GM19324 (cell line): ENCODE measurements around the gene ACOX2.
A peak's percentile ranks its signal among the peaks of the same experiment; 100 is the strongest.

Source experiments
- ATAC-seq: cut with Tn5 transposase; IDR thresholded peaks from one replicate; pipeline ENCODE4 v1.9.1; 2021; ENCODE audit warnings: mild to moderate bottlenecking, moderate library complexity; ENCODE audit not compliant: unreplicated experiment, low FRiP score

ACOX2 gene

GRCh38 chr3:58536501-58537411 lies at the start of gene ACOX2:
ACOX2 (minus strand) TSS chr3:58537190; CDS start chr3:58535106, 2,084 bp downstream.
- no peak for ATAC-seq

GRCh38 chr3:58585994-58586393 lies 49.0 kb upstream of the ACOX2 start:
- ATAC-seq: no peak

GRCh38 chr3:58585005-58585786 lies 48.2 kb upstream of the ACOX2 start:
- ATAC-seq: peak; percentile 89

GRCh38 chr3:58584690-58585004 lies 47.7 kb upstream of the ACOX2 start:
- no peak for ATAC-seq

- no peak for ATAC-seq
Measured at GRCh38 chr3:58581328-58582091, 44.5 kb upstream of the ACOX2 start.

GRCh38 chr3:58580826-58581327 lies 43.9 kb upstream of the ACOX2 start:
- ATAC-seq: no peak

GRCh38 chr3:58578873-58579272 lies 41.9 kb upstream of the ACOX2 start:
- no peak for ATAC-seq

- no peak for ATAC-seq
Measured at GRCh38 chr3:58577269-58577821, 40.4 kb upstream of the ACOX2 start, which contains the start of gene FAM107A. FAM107A (minus strand) TSS chr3:58577391; CDS start chr3:58569860, 7,531 bp downstream.

- no peak for ATAC-seq
Measured at GRCh38 chr3:58576716-58577115, 39.7 kb upstream of the ACOX2 start.

GRCh38 chr3:58575971-58576652 lies 39.1 kb upstream of the ACOX2 start:
- ATAC-seq: no peak

GRCh38 chr3:58574682-58575081 lies 37.7 kb upstream of the ACOX2 start:
- no peak for ATAC-seq

- no peak for ATAC-seq
Measured at GRCh38 chr3:58574106-58574505, 37.1 kb upstream of the ACOX2 start.

GRCh38 chr3:58573640-58574039 lies 36.6 kb upstream of the ACOX2 start:
- no peak for ATAC-seq

- no peak for ATAC-seq
Measured at GRCh38 chr3:58572634-58573230, 35.7 kb upstream of the ACOX2 start.

- ATAC-seq: no peak
Measured at GRCh38 chr3:58572013-58572633, 35.1 kb upstream of the ACOX2 start.

- ATAC-seq: no peak
Measured at GRCh38 chr3:58570851-58571250, 33.9 kb upstream of the ACOX2 start.

- no peak for ATAC-seq
Measured at GRCh38 chr3:58569287-58570001, 32.5 kb upstream of the ACOX2 start.

- ATAC-seq: no peak
Measured at GRCh38 chr3:58568572-58569286, 31.7 kb upstream of the ACOX2 start.
